SK-N-MC (cell line): ENCODE results near the gene C4orf33.

Source experiments
- EZH2 ChIP-seq: fragments of 200-600 bp; sonication (generic); IDR thresholded peaks from one replicate; pipeline ENCODE4 v1.6.1; 2017; ENCODE audit warnings: antibody characterized with exemption
- POLR2AphosphoS5 ChIP-seq: IDR thresholded peaks from 2 replicates; pipeline ENCODE4 v1.6.1; 2012; ENCODE audit warnings: mild to moderate bottlenecking, low read depth, low read length, borderline replicate concordance

DNA sequence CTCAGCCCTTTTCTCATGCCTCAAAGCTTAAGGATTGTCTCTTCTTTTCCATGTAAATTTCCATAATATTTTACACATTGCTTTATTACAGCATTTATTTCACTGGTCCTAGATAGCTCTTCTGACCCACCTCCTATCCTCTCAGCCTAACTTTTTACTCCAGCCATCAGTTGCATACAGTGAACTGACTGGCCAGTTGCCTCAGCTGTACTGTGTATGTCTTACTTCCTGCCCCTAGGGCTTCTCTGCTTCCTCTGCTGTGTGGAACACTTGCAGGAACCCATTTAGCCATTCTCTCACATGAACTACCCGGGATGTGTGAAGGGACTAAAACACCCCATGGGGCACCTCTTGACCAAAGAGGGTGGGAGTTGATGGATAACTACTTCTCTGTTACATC lies 18.0 kb downstream of the C4orf33 start:
- TF ChIP-seq EZH2, result no peak
- no peak for TF ChIP-seq POLR2AphosphoS5
